ENCODE results near the gene SERPIND1.

DNA sequence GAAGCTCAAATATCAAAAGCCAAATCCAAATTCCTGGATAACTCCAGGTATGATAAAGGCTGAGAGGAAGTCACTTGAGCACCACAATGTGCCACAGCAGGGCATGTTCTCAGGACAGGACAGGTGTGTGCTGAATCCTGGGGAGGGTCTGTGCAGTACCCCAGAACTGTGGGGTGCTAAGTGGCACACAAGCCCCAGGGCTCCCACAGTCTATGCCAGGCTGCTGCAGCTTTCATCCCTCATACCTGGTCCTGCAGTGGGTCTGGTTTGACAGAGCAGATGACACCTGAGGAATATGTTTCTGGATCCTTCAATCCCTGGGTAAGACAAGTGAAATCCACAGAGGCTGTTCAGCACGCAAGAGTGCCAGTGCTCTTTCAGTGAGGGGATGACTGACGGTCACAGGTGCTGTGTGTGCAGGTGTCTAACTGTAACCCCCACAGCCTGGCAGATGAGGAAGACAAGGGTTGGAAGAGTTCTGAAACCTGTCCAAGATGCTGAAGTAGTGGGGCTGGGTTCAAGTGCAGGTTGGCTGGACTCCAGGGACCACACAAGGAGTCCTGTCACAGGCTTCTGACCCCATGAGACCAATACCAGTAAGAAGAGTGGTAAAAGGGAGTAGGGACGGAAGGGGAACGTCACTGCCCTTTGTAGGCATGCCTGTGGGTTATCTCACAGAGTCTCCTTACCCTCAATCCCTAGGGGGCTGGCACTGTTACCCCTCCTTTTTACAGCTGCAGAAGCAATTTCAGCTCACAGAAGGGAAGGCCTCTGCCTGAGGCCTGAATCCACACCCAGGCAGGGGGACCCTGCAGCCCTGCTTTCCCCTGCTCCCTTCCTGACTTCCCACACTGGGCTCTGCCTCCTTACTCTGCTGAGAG lies 14.1 kb downstream of the SERPIND1 start:
- TF ChIP-seq, protein P1, sequence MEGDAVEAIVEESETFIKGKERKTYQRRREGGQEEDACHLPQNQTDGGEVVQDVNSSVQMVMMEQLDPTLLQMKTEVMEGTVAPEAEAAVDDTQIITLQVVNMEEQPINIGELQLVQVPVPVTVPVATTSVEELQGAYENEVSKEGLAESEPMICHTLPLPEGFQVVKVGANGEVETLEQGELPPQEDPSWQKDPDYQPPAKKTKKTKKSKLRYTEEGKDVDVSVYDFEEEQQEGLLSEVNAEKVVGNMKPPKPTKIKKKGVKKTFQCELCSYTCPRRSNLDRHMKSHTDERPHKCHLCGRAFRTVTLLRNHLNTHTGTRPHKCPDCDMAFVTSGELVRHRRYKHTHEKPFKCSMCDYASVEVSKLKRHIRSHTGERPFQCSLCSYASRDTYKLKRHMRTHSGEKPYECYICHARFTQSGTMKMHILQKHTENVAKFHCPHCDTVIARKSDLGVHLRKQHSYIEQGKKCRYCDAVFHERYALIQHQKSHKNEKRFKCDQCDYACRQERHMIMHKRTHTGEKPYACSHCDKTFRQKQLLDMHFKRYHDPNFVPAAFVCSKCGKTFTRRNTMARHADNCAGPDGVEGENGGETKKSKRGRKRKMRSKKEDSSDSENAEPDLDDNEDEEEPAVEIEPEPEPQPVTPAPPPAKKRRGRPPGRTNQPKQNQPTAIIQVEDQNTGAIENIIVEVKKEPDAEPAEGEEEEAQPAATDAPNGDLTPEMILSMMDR (IDR thresholded peaks at IDR 0.05 in 4 of 5, conservative IDR thresholded peaks at IDR 0.05 in 1 of 5): no peak
- TF ChIP-seq POLR2A (IDR thresholded peaks at IDR 0.05): no peak
